ENCODE data around the gene SORBS1. TPM values are rescaled to one million over a fixed set of nuclear protein-coding genes. Genes with fewer than 3 reads are reported as not detected.

SORBS1 gene
- total and polyA plus RNA-seq, 2 of the 13 experiments (the other 11 are each of a cell fraction or from before 2014, with no cell fraction given): 16.8 to 39.8 TPM

DNA sequence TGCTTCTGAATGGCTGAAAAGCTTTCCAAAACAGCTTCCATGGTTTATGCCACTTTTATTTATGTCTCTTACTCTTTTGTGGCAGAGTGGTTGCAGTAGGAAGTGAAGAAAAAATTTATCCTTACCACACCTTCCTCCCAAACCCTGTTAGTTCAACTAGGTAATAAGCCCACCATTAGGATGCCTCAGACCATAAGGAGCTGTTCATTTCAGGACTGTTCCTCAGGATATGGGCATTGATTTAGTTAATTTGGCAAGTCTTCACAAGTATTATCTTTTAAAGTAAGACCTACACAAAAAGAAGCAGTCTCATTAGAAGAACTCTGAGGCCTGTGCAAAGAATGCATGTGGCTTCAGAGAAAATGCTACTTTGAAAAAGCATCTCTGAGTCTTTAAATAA is 187.5 kb downstream of the SORBS1 start:
- DNase-seq (ENCODE audit: low spot score) (no peak), ATAC-seq (no peak), FAIRE-seq (no peak)
- no peaks in the 10 kb centered on the region for H3K79me2 ChIP-seq (ENCODE audit: insufficient read depth, low read length)
- no peaks in the 10 kb centered on the region for H3K4me1 ChIP-seq (ENCODE audit: insufficient read depth, low read length)
- H4K20me1 ChIP-seq (ENCODE audit: insufficient read depth, low read length): no peaks in the 10 kb centered on the region
- no TSS peak for BruUV-seq (replicated peaks)
- ChIA-PET CTCF (ENCODE audit: low intra/inter-chr PET ratio, low total read pairs) (interaction anchor here (2.2 kb wide), 1 partner anchor 227 kb away, joined by 19 read pairs; no protein-coding TSS in a partner anchor), POLR2A (no interaction called here)
- H3K4me3 ChIP-seq (replicated peaks in 1 of 3; ENCODE audit: insufficient read depth in 1 of 3, low read depth in 2 of 3, low read length in 3 of 3): no peak overlapping the region
- no peaks in the 10 kb centered on the region for H3K27me3 ChIP-seq (ENCODE audit: control insufficient read depth in 1 of 2, insufficient read depth in 2 of 2, low read length in 2 of 2)
- no peak overlapping the region for H3K9ac ChIP-seq (ENCODE audit: insufficient read depth, low read depth, low read length)
- intact Hi-C loops (cut with micrococcal nuclease; ENCODE audit: unreplicated experiment) (loop anchor here (1.0 to 10.0 kb wide), 3 partner anchors 61 to 534 kb away; partner anchors contain the start of gene CC2D2B), in situ Hi-C loops (cut with HindIII; ENCODE audit: extremely low pct_ligation_motif_present, low pct_unique_long_range_greater_than_20kb) (loop anchor here (5.0 kb wide), 1 partner anchor 229 kb away; no protein-coding TSS in a partner anchor)
- H3K4me2 ChIP-seq (ENCODE audit: low read depth, low read length): no peak overlapping the region
- H3K36me3 ChIP-seq (replicated peaks in 1 of 2; ENCODE audit: control insufficient read depth in 1 of 2, insufficient read depth in 2 of 2, low read length in 2 of 2): peaks cover 8 to 16% of the 10 kb centered on the region in 2 experiments
- H2AFZ ChIP-seq (ENCODE audit: low read length): no peak overlapping the region
- no peak for TF ChIP-seq TBX2 (CRISPR knock-in tag; IDR thresholded peaks at IDR 0.05; ENCODE audit: borderline replicate concordance)
- TF ChIP-seq, protein P1, sequence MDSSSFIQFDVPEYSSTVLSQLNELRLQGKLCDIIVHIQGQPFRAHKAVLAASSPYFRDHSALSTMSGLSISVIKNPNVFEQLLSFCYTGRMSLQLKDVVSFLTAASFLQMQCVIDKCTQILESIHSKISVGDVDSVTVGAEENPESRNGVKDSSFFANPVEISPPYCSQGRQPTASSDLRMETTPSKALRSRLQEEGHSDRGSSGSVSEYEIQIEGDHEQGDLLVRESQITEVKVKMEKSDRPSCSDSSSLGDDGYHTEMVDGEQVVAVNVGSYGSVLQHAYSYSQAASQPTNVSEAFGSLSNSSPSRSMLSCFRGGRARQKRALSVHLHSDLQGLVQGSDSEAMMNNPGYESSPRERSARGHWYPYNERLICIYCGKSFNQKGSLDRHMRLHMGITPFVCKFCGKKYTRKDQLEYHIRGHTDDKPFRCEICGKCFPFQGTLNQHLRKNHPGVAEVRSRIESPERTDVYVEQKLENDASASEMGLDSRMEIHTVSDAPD (CRISPR knock-in tag; IDR thresholded peaks at IDR 0.05): no peak
- no peaks in the 10 kb centered on the region for H3K9me3 ChIP-seq (ENCODE audit: low read length)
- no peak overlapping the region for H3K27ac ChIP-seq (ENCODE audit: extremely low read length, insufficient read depth, low read length)

DNA sequence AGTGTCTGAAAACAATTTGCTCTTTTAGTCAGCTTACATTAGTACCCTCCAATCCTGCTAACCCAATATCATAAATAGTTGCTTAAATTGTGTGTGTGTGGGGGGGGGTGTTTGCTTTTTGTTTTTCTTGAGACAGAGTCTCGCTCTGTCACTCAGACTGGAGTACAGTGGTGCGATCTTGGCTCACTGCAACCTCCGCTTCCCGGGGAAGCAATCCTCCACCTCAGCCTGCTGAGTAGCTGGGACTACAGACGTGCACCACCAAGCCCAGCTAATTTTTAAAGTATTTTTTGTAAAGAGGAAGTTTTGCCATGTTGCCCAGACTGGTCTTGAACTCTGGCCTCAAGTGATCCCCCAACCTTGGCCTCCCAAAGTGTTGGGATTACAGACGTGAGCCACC is 196.8 kb downstream of the SORBS1 start:
- intact Hi-C loops (cut with micrococcal nuclease; ENCODE audit: unreplicated experiment): loop anchor here (5.0 kb wide), 1 partner anchor 402 kb away; no protein-coding TSS in a partner anchor
- TF ChIP-seq, protein P2, sequence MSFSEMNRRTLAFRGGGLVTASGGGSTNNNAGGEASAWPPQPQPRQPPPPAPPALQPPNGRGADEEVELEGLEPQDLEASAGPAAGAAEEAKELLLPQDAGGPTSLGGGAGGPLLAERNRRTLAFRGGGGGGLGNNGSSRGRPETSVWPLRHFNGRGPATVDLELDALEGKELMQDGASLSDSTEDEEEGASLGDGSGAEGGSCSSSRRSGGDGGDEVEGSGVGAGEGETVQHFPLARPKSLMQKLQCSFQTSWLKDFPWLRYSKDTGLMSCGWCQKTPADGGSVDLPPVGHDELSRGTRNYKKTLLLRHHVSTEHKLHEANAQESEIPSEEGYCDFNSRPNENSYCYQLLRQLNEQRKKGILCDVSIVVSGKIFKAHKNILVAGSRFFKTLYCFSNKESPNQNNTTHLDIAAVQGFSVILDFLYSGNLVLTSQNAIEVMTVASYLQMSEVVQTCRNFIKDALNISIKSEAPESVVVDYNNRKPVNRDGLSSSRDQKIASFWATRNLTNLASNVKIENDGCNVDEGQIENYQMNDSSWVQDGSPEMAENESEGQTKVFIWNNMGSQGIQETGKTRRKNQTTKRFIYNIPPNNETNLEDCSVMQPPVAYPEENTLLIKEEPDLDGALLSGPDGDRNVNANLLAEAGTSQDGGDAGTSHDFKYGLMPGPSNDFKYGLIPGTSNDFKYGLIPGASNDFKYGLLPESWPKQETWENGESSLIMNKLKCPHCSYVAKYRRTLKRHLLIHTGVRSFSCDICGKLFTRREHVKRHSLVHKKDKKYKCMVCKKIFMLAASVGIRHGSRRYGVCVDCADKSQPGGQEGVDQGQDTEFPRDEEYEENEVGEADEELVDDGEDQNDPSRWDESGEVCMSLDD (CRISPR knock-in tag; IDR thresholded peaks at IDR 0.05; ENCODE audit: borderline replicate concordance): no peak
- TF ChIP-seq ZNF652 (CRISPR knock-in tag; IDR thresholded peaks at IDR 0.05; ENCODE audit: borderline replicate concordance, low read depth) (no peak), HNF4G (IDR thresholded peaks at IDR 0.05; ENCODE audit: borderline replicate concordance, low read depth, low read length) (no peak), HNF4G (CRISPR knock-in tag; IDR thresholded peaks at IDR 0.05; ENCODE audit: borderline replicate concordance, low read depth) (no peak)

More for the DNA sequence above, 196.8 kb downstream of the SORBS1 start:
- Histone ChIP-seq H2AFZ (ENCODE audit: low read length) (no peak overlapping the region), H3K4me1 (ENCODE audit: insufficient read depth, low read length) (peaks cover 28% of the 10 kb centered on the region), H3K36me3 (replicated peaks in 1 of 2; ENCODE audit: control insufficient read depth in 1 of 2, insufficient read depth in 2 of 2, low read length in 2 of 2) (peaks cover 6 to 10% of the 10 kb centered on the region in 2 experiments; a peak in 4 of 5 replicates), H3K4me2 (ENCODE audit: low read depth, low read length) (no peak overlapping the region), H3K27ac (ENCODE audit: extremely low read length, insufficient read depth, low read length) (no peak overlapping the region), H3K79me2 (ENCODE audit: insufficient read depth, low read length) (no peaks in the 10 kb centered on the region), H3K9me3 (ENCODE audit: low read length) (no peaks in the 10 kb centered on the region), H3K9ac (ENCODE audit: insufficient read depth, low read depth, low read length) (no peak overlapping the region), H4K20me1 (ENCODE audit: insufficient read depth, low read length) (no peaks in the 10 kb centered on the region), H3K27me3 (ENCODE audit: control insufficient read depth in 1 of 2, insufficient read depth in 2 of 2, low read length in 2 of 2) (no peaks in the 10 kb centered on the region), H3K4me3 (replicated peaks in 1 of 3; ENCODE audit: insufficient read depth in 1 of 3, low read depth in 2 of 3, low read length in 3 of 3) (no peak overlapping the region)
- FAIRE-seq (no peak), ATAC-seq (no peak), DNase-seq (ENCODE audit: low spot score) (no peak)
- 96% methylated on average over 6 of the region's 6 CpGs for WGBS (ENCODE audit: low lambda C conversion rate)
- BruUV-seq (replicated peaks): no TSS peak
- in situ Hi-C loops (cut with HindIII; ENCODE audit: extremely low pct_ligation_motif_present, low pct_unique_long_range_greater_than_20kb): loop anchor here (5.0 kb wide), 3 partner anchors 77 to 232 kb away; no protein-coding TSS in a partner anchor
- ChIA-PET POLR2A (interaction anchor here (1.5 kb wide), 1 partner anchor 117 kb away, joined by 4 read pairs; no protein-coding TSS in a partner anchor), CTCF (ENCODE audit: low intra/inter-chr PET ratio, low total read pairs) (interaction anchor here (1.8 to 3.9 kb wide), 3 partner anchors 28 to 231 kb away, joined by 9 to 53 read pairs (median 15); no protein-coding TSS in a partner anchor)
